Measurements from ENCODE around the gene COX6A2. TPM values are rescaled to one million over a fixed set of nuclear protein-coding genes. Genes with fewer than 3 reads are reported as not detected.
"Not testable (repeated sequence)": the region's sequence is repeated elsewhere in the genome, so short reads cannot be mapped to it uniquely, and the experiment has no call there.

COX6A2 gene
- total RNA-seq, 1 experiment from 2014 or later = not detected

DNA sequence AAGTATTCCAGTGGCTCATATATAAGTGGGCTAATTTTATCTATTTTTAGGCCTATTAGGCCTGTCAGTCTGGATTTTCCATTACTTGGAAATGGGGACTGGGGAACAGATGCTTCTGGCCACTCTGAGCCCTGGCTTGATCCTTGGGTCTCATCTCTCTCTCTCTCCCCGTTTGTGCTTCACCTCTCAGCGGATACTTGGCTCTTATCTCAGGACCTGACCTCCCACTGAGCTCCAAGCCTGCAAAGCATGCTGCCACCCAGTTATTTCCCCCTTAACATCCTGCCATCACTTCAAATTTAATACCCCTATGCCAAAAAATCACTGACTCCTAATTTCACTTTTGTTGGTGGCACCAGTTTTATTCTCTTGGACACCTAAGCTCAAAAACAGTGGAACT lies 10.3 kb upstream of the COX6A2 start:
- no peak for DNase-seq (ENCODE audit: low spot score)

GRCh38 chr16:31436221-31437045 lies 8.3 kb upstream of the COX6A2 start:
- no peak for DNase-seq (ENCODE audit: low spot score)

GRCh38 chr16:31435341-31436220 lies 7.4 kb upstream of the COX6A2 start:
- DNase-seq (ENCODE audit: low spot score) = no peak

DNA sequence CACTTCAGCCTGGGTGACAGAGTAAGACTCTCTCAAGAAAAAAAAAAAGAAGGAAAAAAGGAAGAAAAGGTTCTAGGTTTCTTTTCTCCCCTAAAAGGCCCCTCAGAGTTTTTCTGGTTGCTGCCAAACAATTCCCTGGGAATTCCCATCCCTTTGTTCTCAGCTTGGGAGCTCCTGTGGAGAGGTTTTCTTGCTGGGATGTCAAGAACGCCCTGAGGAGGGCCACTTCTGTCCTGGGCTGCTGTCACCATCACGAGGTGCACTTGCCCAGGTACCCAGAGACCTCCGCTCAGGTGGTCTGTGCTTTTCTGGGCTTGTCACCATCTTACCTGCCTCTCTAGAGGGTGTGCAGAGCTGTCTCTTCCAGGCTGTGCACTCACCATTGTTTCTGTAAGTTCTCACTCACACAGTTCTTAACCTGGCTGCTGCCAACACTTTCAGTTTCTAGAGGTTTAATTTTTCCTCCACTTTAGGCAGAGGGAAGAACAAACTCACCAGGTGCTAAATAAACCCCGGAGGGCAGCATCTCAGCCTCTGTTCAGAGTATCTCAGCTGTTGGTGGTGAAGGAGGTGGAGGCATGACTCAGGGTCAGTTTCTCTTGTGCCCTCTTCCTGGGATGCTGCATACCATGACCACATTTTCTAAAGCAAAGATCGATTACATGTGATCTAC lies 2.4 kb upstream of the COX6A2 start:
- no peak for DNase-seq (ENCODE audit: low spot score)

GRCh38 chr16:31429796-31430195 lies 1.6 kb upstream of the COX6A2 start:
- no peak for DNase-seq (ENCODE audit: low spot score)

GRCh38 chr16:31429314-31429713 lies 1.2 kb upstream of the COX6A2 start:
- no peak for DNase-seq (ENCODE audit: low spot score)

DNA sequence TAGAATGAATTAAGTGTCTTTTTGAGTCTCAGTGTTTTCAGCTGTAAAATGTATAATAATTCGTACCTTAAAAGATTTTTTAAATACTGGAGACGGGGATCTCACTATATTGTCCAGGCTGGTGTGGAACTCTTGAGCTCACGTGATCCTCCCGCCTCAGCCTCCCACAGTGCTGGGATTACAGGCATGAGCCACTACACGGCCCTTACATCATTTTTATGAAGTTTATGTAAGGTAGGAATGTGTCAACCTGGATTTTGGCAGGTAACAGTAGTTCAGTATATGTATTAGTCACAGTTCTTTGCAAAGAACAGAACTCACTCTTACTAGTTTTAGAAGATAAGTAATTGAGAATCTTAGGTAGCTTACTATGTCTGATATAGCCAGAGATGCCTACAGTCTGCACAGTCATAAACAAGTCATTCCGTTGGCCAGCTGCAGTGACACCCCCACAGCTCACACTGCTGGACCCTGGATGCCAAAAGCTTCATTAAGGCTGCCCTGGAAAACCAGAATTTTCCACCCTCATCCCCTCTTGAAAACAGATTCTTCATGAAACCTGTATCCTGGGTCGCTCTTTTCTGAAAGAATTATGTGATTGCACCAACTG lies 583 bp upstream of the COX6A2 start:
- no peak for DNase-seq (ENCODE audit: low spot score)

GRCh38 chr16:31427441-31428278 lies 500 bp downstream of the COX6A2 start:
- DNase-seq (ENCODE audit: low spot score) = no peak

GRCh38 chr16:31423801-31424200 lies 4.4 kb downstream of the COX6A2 start:
- DNase-seq (ENCODE audit: low spot score) = no peak

- DNase-seq (ENCODE audit: low spot score) = no peak
These were observed 4.9 kb downstream of the COX6A2 start for GRCh38 chr16:31423241-31423640.

DNA sequence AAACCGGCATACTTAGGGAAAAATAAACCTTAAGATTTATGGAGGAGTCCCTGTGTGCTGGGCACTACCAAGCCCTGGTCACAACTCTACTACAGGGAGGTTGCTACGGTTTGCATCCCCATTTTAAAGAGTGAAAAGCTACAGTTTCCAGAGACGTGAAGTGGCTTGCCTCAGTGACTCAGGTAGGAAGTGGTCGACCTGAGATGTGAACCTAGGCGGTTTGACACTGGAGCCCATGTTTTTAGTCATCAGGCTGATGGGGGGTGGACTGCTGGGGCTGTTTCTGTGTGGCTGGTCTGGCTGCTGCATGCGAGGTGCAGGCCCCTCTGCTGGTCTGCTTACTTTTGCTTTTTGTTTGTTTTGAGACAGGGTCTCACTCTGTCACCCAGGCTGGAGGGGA lies 6.6 kb downstream of the COX6A2 start:
- no peak for DNase-seq (ENCODE audit: low spot score)

- DNase-seq (ENCODE audit: low spot score) = no peak
These were observed 8.1 kb downstream of the COX6A2 start for GRCh38 chr16:31420037-31420436.

DNA sequence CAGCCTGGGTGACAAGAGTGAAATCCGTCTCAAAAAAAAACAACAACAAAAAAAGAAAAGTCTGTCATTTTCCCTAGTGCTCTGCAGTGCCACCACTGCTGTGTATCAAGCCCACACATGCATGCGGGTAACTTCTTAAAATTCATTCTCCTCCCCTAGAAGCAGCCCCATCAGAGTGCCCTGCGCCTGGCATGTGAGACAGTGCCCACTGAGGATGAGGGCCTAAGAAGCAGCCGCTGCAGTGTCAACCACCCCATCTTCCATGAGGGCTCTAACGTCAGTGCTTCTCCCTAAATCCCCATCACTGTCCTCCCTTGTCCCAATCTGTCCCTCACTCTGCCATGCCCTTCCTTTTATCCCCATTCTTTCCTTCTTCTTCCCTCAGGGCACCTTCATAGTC lies 10.2 kb downstream of the COX6A2 start:
- no peak for DNase-seq (ENCODE audit: low spot score)

- DNase-seq (ENCODE audit: low spot score) = not testable (repeated sequence)
These were observed 11.1 kb downstream of the COX6A2 start for GRCh38 chr16:31417036-31417435.

DNA sequence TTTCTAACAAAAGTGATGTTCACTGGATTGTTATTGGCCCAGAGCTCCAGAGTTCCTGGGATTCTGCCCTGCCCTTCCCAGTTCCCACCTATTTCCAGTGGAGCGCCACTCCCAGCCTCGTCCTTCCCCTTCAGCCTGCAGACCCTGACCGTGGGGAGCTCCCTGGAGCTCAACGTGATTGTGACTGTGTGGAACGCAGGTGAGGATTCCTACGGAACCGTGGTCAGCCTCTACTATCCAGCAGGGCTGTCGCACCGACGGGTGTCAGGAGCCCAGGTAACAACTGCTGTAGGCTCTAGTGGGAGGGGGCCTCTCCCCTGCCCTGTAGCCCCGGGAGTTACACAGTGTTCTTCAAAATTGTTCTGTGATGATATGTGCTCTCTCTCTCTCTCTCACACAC lies 11.8 kb downstream of the COX6A2 start:
- no peak for DNase-seq (ENCODE audit: low spot score)

DNA sequence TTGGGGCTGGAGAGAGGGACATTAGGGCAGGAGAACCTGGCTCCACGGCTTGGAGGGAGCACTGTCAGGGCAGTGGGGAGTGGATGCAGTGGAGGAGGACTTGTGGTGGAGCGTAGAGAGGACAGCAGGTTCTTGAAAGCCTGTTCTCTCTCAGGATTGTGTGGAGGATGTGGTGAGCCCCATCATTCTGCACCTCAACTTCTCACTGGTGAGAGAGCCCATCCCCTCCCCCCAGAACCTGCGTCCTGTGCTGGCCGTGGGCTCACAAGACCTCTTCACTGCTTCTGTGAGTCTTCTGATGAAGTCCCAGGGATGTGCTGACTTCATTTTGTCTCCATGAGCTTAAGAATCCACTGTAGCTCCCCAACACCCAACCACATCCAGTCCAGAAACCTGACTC lies 13.5 kb downstream of the COX6A2 start:
- DNase-seq (ENCODE audit: low spot score) = no peak

- no peak for DNase-seq (ENCODE audit: low spot score)
These were observed 14.2 kb downstream of the COX6A2 start for GRCh38 chr16:31413943-31414342.

DNA sequence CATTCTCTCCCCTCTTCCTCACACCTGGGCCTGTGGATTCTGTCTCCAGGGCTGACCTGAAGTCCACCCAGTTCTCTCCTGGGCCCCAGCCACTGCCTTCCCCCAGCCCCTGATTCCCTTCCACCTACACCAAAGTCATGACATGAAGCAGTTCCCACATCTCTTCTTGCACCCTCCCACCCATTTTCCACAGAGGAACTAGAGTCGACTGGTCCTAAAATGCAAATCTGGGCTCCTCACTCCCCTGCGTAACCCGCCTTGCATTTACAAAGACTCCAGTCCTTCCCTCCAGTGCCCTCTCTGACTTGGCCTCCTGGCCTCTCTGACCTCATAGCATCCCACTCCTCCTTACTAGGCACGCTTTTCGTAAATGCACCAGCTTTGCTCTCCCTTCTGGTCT lies 14.8 kb downstream of the COX6A2 start:
- no peak for DNase-seq (ENCODE audit: low spot score)

DNA sequence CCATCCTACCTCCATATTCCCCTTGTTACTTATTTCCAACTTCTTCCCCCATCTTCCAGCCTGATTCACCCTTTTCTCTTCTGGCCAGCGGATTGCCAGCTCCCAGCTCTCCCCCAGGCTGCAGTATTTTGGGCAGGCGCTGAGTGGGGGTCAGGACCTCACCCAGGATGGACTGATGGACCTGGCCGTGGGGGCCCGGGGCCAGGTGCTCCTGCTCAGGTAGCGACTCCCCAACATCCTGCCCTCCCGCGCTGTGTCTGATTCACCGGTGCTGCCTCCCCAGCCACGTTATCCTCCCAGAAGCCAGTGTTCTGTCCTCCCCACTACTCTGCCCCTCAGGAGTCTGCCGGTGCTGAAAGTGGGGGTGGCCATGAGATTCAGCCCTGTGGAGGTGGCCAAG lies 15.4 kb downstream of the COX6A2 start:
- no peak for DNase-seq (ENCODE audit: low spot score)

DNA sequence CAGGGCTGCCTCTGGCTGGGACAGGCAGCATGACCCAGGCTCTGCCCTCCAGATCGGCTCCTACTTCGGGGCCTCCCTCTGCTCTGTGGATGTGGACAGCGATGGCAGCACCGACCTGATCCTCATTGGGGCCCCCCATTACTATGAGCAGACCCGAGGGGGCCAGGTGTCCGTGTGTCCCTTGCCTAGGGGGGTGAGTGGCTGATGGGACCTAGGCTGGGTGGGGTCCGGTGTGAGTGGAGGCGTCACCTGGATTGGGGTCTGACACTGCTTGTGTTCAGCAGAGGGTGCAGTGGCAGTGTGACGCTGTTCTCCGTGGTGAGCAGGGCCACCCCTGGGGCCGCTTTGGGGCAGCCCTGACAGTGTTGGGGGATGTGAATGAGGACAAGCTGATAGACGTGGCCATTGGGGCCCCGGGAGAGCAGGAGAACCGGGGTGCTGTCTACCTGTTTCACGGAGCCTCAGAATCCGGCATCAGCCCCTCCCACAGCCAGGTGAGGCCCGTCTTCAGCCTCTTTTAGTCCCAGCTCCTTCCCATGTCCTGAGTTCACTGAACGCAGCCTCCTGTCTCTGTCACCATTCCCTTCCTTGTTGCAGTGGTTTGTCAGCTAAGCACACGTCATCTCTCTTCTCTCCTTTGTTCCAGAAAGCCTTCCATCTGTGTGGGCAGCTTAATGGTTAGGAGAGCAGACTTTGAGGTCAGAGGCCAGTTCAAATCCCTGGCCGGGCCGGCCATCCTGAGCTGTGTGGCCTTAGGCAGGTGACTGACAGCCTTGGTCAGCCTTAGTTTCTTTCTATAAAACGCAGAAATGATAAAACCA lies 16.9 kb downstream of the COX6A2 start:
- DNase-seq (ENCODE audit: low spot score) = no peak
